ENCODE results near the gene ZNF584. TPM values are rescaled to one million over a fixed set of nuclear protein-coding genes. Genes with fewer than 3 reads are reported as not detected.

The ZNF584 gene
- total and polyA plus RNA-seq, 10 of the 15 experiments (the other 5 are each of a cell fraction or from before 2014, with no cell fraction given) = 2.0 to 10.7 (median 6.3) TPM

DNA sequence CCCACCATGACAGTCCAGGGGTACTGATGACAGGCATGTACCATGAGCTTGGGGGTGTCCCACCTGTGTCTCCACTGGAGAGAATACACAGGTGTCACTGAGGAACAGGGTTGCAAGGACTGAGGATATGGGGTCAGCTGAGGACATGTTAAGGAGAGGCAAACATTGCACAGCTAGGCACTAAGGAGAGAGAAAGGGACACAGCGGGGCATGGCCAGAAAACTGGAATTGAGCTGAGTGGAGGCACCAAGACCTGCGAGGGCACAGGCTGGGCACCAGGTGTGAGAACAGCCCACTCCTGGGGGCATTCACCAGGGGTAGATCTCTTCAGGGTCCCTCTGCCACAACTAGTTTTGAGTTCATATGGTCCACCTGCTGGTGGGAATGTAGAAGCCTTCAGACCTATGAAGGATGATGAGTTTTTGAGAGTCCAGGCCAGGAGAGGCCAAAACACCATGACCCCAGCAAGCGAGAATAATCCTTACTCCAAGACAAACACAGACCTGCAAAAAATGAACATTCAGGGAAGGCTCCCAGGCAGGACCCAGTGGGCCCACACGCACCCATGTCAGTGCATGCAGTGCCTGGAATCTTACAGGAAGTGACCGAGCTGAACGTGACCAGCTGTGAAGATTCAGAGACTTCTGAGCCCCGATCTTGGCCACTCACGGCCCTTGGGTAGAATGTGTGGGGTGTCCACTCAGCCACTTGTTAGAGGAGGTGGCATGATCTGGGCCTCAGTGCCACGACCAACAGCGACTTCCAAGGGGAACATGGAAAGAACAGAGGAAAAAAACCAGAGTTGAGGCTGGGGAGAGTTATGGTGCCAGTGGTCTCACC, 1.4 kb upstream of the ZNF584 start:
- 91% methylated on average over 10 of the region's 10 CpGs for WGBS (ENCODE audit: insufficient coverage, insufficient replicate concordance, low lambda C conversion rate, missing lambda C conversion rate)
- no peak for FAIRE-seq
- ChIA-PET CTCF (no interaction called here), RAD21 (ENCODE audit: unreplicated experiment) (interaction anchor here (0.9 kb wide), 1 partner anchor 26 kb away, joined by 3 read pairs; the partner anchor contains the start of gene ZNF837), POLR2A (interaction anchor here (0.5 to 1.1 kb wide), 2 partner anchors 19 to 44 kb away, joined by 3 to 4 read pairs; partner anchors contain the start of gene ZNF497), SMC1A (ENCODE audit: uncharacterized antibody, unreplicated experiment) (no interaction called here)
- TF ChIP-seq ZNF274 (IDR thresholded peaks at IDR 0.05; ENCODE audit: insufficient read depth, insufficient read length) (no peak), RAD21 (IDR thresholded peaks at IDR 0.05; ENCODE audit: insufficient read depth, low read depth, low read length) (no peak), KLF5 (IDR thresholded peaks at IDR 0.05; ENCODE audit: partially characterized antibody) (no peak), MLLT1 (IDR thresholded peaks at IDR 0.05) (peak; percentile 77; the same call in 1 of the 2 replicates)
- TF ChIP-seq, protein P1, sequence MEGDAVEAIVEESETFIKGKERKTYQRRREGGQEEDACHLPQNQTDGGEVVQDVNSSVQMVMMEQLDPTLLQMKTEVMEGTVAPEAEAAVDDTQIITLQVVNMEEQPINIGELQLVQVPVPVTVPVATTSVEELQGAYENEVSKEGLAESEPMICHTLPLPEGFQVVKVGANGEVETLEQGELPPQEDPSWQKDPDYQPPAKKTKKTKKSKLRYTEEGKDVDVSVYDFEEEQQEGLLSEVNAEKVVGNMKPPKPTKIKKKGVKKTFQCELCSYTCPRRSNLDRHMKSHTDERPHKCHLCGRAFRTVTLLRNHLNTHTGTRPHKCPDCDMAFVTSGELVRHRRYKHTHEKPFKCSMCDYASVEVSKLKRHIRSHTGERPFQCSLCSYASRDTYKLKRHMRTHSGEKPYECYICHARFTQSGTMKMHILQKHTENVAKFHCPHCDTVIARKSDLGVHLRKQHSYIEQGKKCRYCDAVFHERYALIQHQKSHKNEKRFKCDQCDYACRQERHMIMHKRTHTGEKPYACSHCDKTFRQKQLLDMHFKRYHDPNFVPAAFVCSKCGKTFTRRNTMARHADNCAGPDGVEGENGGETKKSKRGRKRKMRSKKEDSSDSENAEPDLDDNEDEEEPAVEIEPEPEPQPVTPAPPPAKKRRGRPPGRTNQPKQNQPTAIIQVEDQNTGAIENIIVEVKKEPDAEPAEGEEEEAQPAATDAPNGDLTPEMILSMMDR (IDR thresholded peaks at IDR 0.05 in 2 of 3, conservative IDR thresholded peaks at IDR 0.05 in 1 of 3; ENCODE audit: control insufficient read depth in 2 of 3, extremely low read depth in 1 of 3, insufficient read depth in 1 of 3, low read depth in 3 of 3, low read length in 3 of 3) = peak in 2 of 3 experiments; percentile 13 to 36; a peak in 2 of 6 replicates
- no TSS peak for BruUV-seq (replicated peaks)
- peak overlapping the region; percentile 90 for H3K4me3 ChIP-seq
- H3K4me1 ChIP-seq (ENCODE audit: control insufficient read depth, insufficient read depth, low read length) = peaks cover 10% of the 10 kb centered on the region
- H3K79me2 ChIP-seq (ENCODE audit: control insufficient read depth, insufficient read depth, low read length) = peaks cover 16% of the 10 kb centered on the region
- H3K27me3 ChIP-seq (replicated peaks in 1 of 2; ENCODE audit: control insufficient read depth in 2 of 2, insufficient read depth in 2 of 2, low read length in 1 of 2) = no peaks in the 10 kb centered on the region
- no peaks in the 10 kb centered on the region for H3K9me3 ChIP-seq (replicated peaks; ENCODE audit: control insufficient read depth, insufficient read depth, low read length)
- no peak for ATAC-seq
- no peak overlapping the region for H2AFZ ChIP-seq (ENCODE audit: control insufficient read depth, low read depth, low read length)
- in situ Hi-C loops (cut with MboI) (no loop called here), intact Hi-C loops (cut with micrococcal nuclease; ENCODE audit: unreplicated experiment) (loop anchor here (5.0 kb wide), 1 partner anchor 60 kb away; the partner anchor contains the start of gene ZNF324)
- H3K9ac ChIP-seq (ENCODE audit: control insufficient read depth, insufficient read depth, low read length) = peak overlapping the region; percentile 90
- H3K4me2 ChIP-seq (ENCODE audit: control insufficient read depth, insufficient read depth) = peak overlapping the region; percentile 100
- no peak for DNase-seq (ENCODE audit: low read depth, low spot score)
- H4K20me1 ChIP-seq (ENCODE audit: control insufficient read depth, insufficient read depth) = no peaks in the 10 kb centered on the region
- H3K36me3 ChIP-seq (ENCODE audit: control insufficient read depth in 2 of 2, insufficient read depth in 2 of 2, low read length in 1 of 2) = no peaks in the 10 kb centered on the region
- H3K27ac ChIP-seq (ENCODE audit: control insufficient read depth, insufficient read depth) = peak overlapping the region; percentile 80
